Nephron (organoid): ENCODE results near the gene TAB3.

Experiments
- H3K27ac Mint-ChIP-seq, 3 experiments: 2 replicates each; pipeline ENCODE4 v1.8.0; 2020; ENCODE audit warnings: mixed read lengths in 3 of 3, mild to moderate bottlenecking in 2 of 3, moderate library complexity in 1 of 3
- H3K27me3 Mint-ChIP-seq: 2 replicates; pipeline ENCODE4 v1.8.0; 2021; ENCODE audit warnings: low read depth, mild to moderate bottlenecking, moderate library complexity, mixed read lengths
- H3K36me3 Mint-ChIP-seq: 2 replicates; pipeline ENCODE4 v1.8.0; 2020; ENCODE audit warnings: low read depth, mixed read lengths
- H3K4me1 Mint-ChIP-seq: 2 replicates; pipeline ENCODE4 v1.8.0; 2020; ENCODE audit warnings: mixed read lengths
- H3K4me3 Mint-ChIP-seq, 3 experiments: 2 replicates each; pipeline ENCODE4 v1.8.0; 2020; ENCODE audit warnings: mild to moderate bottlenecking in 3 of 3, mixed read lengths in 3 of 3, moderate library complexity in 2 of 3
- H3K9me3 Mint-ChIP-seq: 2 replicates; pipeline ENCODE4 v1.8.0; 2020; ENCODE audit warnings: mixed read lengths
- CTCF ChIP-seq, 3 experiments: fragments of 200-600 bp; sonication (generic); IDR thresholded peaks; one replicate each; pipeline ENCODE4 v1.5.0; 2021; ENCODE audit warnings: antibody characterized with exemption in 3 of 3; ENCODE audit not compliant: unreplicated experiment in 3 of 3

TAB3 gene, protein sequence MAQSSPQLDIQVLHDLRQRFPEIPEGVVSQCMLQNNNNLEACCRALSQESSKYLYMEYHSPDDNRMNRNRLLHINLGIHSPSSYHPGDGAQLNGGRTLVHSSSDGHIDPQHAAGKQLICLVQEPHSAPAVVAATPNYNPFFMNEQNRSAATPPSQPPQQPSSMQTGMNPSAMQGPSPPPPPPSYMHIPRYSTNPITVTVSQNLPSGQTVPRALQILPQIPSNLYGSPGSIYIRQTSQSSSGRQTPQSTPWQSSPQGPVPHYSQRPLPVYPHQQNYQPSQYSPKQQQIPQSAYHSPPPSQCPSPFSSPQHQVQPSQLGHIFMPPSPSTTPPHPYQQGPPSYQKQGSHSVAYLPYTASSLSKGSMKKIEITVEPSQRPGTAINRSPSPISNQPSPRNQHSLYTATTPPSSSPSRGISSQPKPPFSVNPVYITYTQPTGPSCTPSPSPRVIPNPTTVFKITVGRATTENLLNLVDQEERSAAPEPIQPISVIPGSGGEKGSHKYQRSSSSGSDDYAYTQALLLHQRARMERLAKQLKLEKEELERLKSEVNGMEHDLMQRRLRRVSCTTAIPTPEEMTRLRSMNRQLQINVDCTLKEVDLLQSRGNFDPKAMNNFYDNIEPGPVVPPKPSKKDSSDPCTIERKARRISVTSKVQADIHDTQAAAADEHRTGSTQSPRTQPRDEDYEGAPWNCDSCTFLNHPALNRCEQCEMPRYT

DNA sequence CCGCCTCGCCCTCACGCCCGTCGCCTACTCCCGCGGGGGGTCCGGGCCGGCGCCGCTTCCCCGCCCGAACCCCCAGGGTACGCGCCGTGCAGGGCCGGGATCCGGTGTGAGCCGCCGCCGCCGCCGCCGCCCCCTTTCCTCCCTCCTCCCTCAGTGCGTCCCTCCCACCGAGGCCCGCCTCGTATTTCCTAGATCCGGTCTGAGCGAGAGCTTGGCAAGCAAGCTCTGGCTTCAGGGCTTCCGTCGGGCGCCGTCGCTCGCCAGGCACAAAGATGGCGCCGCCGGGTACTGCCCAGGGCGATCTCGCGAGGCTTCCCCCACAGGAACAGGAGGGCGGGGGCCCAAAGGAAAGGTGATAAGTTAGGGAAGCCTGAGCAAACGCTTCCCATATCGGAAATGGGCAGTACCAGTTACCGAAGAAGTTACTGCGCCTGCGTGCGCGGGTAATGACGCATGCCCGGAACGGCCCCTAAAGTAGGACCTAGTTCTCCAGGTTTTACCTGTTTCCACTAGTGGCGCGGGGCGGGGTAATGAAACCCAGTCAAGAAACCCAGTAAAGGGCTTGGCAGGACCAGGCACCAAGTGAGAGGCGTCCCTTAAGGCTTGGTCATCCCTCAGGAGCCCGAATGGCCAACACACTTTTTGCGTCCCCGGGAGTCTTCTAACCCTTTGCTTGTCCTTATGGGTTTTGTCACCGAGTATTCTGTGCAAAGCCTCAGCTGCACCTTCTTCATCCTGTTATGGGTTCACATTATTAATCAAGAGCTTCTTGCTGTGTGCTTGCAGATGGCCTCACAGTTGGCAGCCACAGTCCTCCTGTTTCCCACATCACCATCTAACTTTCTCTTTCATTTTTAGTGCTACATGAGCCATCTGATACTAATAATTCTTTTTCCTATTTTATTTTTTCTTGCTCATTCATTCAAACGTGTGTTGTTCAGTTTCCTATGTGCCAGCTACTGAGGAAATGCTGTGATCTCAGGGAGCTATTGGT is at the start of gene TAB3:
TAB3 (minus strand) TSS at position 108 of the 994 bp plus-strand sequence. CDS start 29,666 bp downstream, outside the sequence.
- Mint-ChIP-seq H3K36me3 (no peaks in the 10 kb centered on the region), H3K4me3 (peak within 1 kb of the TSS; percentile 94 to 96 (median 95)), H3K9me3 (peaks cover 4% of the 10 kb centered on the region), H3K27ac (peak within 1 kb of the TSS; percentile 87 to 96 (median 93)), H3K4me1 (peaks cover 13% of the 10 kb centered on the region), H3K27me3 (no peaks in the 10 kb centered on the region)
- no peak for TF ChIP-seq CTCF (IDR thresholded peaks at IDR 0.05; ENCODE audit: unreplicated experiment in 3 of 3)

- no peaks in the 10 kb centered on the region for H3K36me3 Mint-ChIP-seq
- no peaks in the 10 kb centered on the region for H3K4me1 Mint-ChIP-seq
- no peak overlapping the region for H3K27ac Mint-ChIP-seq
- H3K27me3 Mint-ChIP-seq, result no peaks in the 10 kb centered on the region
- H3K4me3 Mint-ChIP-seq, result no peak overlapping the region
- peaks cover 8% of the 10 kb centered on the region for H3K9me3 Mint-ChIP-seq
- no peak for TF ChIP-seq CTCF (IDR thresholded peaks at IDR 0.05; ENCODE audit: unreplicated experiment in 3 of 3)
These were observed 49.2 kb upstream of the TAB3 start for GRCh38 chrX:30938295-30938694.

- H3K27ac Mint-ChIP-seq, result no peak overlapping the region
- peaks cover 8% of the 10 kb centered on the region for H3K9me3 Mint-ChIP-seq
- TF ChIP-seq CTCF (IDR thresholded peaks at IDR 0.05; ENCODE audit: unreplicated experiment in 3 of 3), result peak in 1 of 3 experiments; percentile 28
- no peaks in the 10 kb centered on the region for H3K4me1 Mint-ChIP-seq
- H3K4me3 Mint-ChIP-seq, result no peak overlapping the region
- H3K27me3 Mint-ChIP-seq, result no peaks in the 10 kb centered on the region
- H3K36me3 Mint-ChIP-seq, result no peaks in the 10 kb centered on the region
These were observed 46.9 kb upstream of the TAB3 start for GRCh38 chrX:30935985-30936384.

GRCh38 chrX:30931920-30932319 is 42.9 kb upstream of the TAB3 start:
- H3K27ac Mint-ChIP-seq, result no peak overlapping the region
- no peak for TF ChIP-seq CTCF (IDR thresholded peaks at IDR 0.05; ENCODE audit: unreplicated experiment in 3 of 3)
- no peak overlapping the region for H3K4me3 Mint-ChIP-seq
- no peaks in the 10 kb centered on the region for H3K4me1 Mint-ChIP-seq
- H3K36me3 Mint-ChIP-seq, result no peaks in the 10 kb centered on the region
- H3K9me3 Mint-ChIP-seq, result peaks cover 3% of the 10 kb centered on the region
- no peaks in the 10 kb centered on the region for H3K27me3 Mint-ChIP-seq

- no peaks in the 10 kb centered on the region for H3K36me3 Mint-ChIP-seq
- TF ChIP-seq CTCF (IDR thresholded peaks at IDR 0.05; ENCODE audit: unreplicated experiment in 3 of 3), result no peak
- H3K27me3 Mint-ChIP-seq, result no peaks in the 10 kb centered on the region
- H3K4me3 Mint-ChIP-seq, result no peak overlapping the region
- H3K9me3 Mint-ChIP-seq, result peaks cover 3% of the 10 kb centered on the region
- no peak overlapping the region for H3K27ac Mint-ChIP-seq
- no peaks in the 10 kb centered on the region for H3K4me1 Mint-ChIP-seq
These were observed 41.6 kb upstream of the TAB3 start for GRCh38 chrX:30930679-30931078.
